ENCODE measurements around the gene SP110. TPM values are rescaled to one million over a fixed set of nuclear protein-coding genes. Genes with fewer than 3 reads are reported as not detected.
A peak's percentile ranks its signal among the peaks of the same experiment; 100 is the strongest.

Gene SP110
- total RNA-seq, 1 donor from 2014 or later = 25.2 TPM

- intact Hi-C loops (cut with DNase I) = no loop called here
- H3K27ac ChIP-seq = no peak overlapping the region
- H3K4me3 ChIP-seq = no peak overlapping the region
- DNase-seq (ENCODE audit: low spot score in 2 of 2) = no peak
- no peaks in the 10 kb centered on the region for H3K36me3 ChIP-seq
- no peaks in the 10 kb centered on the region for H3K27me3 ChIP-seq
- no peak for TF ChIP-seq CTCF (IDR thresholded peaks at IDR 0.05)
- H3K9me3 ChIP-seq = no peaks in the 10 kb centered on the region
- no peaks in the 10 kb centered on the region for H3K4me1 ChIP-seq
These were observed 10.9 kb upstream of the SP110 start for GRCh38 chr2:230230496-230231200.

DNA sequence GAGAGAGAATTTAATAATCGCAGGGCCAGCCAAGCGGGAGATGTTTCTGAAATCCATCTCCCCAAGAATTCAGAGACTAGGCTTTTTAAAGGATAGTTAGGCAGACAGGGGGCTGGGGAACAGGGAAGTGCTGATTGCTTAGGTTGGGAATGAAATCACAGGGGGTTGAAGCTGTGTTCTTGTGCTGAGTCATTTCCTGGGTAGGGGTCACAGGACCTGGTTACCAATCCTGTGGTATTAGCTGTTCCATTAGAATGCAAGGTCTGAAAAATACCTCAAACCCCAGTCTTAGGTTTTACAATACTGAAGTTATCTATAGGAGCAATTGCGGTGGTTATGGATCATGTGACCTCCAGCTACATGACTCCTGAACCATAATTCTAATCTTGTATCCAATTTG is 10.3 kb upstream of the SP110 start:
- no peaks in the 10 kb centered on the region for H3K36me3 ChIP-seq
- intact Hi-C loops (cut with DNase I) = no loop called here

GRCh38 chr2:230227216-230227615 is 7.4 kb upstream of the SP110 start:
- Histone ChIP-seq H3K4me1 (no peaks in the 10 kb centered on the region), H3K27ac (no peak overlapping the region), H3K4me3 (no peak overlapping the region), H3K36me3 (no peaks in the 10 kb centered on the region), H3K27me3 (no peaks in the 10 kb centered on the region), H3K9me3 (no peaks in the 10 kb centered on the region)
- no peak for DNase-seq (ENCODE audit: low spot score in 2 of 2)
- intact Hi-C loops (cut with DNase I) = no loop called here
- TF ChIP-seq CTCF (IDR thresholded peaks at IDR 0.05) = no peak

More for the DNA sequence above, 10.3 kb upstream of the SP110 start:
- Histone ChIP-seq H3K4me3 (no peak overlapping the region), H3K27ac (no peak overlapping the region), H3K9me3 (no peaks in the 10 kb centered on the region), H3K27me3 (no peaks in the 10 kb centered on the region), H3K4me1 (no peaks in the 10 kb centered on the region)
- no peak for TF ChIP-seq CTCF (IDR thresholded peaks at IDR 0.05)
- DNase-seq (ENCODE audit: low spot score in 2 of 2) = no peak

DNA sequence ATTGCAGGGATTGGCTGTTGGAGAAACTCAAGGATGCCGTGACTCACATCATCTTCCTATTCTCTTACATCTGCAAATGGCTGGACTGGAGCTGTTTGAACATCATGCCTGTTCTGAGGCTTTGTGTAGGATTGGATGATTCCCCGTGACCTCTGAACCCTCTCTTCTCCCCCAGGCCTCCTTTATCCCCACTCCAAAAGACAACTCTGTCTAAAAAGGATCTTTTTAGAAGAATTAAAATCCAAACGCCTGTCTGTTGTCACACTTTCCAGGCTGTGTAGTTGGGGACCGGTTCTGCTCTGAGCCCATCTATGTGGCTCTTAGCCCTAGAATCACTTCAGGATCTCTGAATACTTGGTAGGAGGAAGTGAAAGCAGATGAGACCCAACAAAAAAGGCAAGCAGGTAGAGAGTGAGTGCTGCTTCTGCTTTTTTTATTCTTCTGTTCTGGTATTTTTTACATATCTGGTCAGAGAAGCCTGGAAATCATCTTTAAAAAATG is 6.3 kb upstream of the SP110 start:
- Histone ChIP-seq H3K4me1 (no peaks in the 10 kb centered on the region), H3K36me3 (no peaks in the 10 kb centered on the region), H3K27me3 (no peaks in the 10 kb centered on the region), H3K9me3 (no peaks in the 10 kb centered on the region), H3K4me3 (peak overlapping the region in 1 of 2 donors; percentile 12), H3K27ac (no peak overlapping the region)
- no peak for TF ChIP-seq CTCF (IDR thresholded peaks at IDR 0.05)
- no peak for DNase-seq (ENCODE audit: low spot score in 2 of 2)
- intact Hi-C loops (cut with DNase I) = no loop called here

DNA sequence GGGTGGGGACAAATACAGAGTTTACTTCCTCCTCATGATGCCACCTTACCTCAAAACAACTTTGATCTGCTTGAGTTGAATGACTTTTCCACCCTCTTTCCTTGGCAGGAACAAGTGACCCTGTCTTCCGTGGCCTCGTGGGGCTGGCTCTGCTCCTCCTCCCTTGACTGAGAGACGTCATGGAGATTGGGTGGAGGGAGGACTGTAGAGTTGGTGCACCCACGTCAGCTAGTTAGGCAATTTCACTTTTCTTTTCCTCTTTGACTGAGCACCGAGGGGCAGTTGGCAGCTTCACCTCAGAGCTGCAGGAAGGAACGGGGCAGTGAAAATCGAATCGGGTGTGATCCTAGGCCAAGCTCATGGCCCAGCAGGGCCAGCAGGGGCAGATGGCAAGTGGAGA is 5.7 kb upstream of the SP110 start, which contains the start of gene SP140:
TSS of gene SP140 (plus strand) at position 251 of the 400 bp plus-strand sequence. CDS start at position 360, 109 bp downstream.
- Histone ChIP-seq H3K4me1 (peaks cover 0 to 5% of the 10 kb centered on the region in 2 donors), H3K4me3 (peak within 1 kb of the TSS in 1 of 2 donors; percentile 12), H3K27me3 (no peaks in the 10 kb centered on the region), H3K36me3 (no peaks in the 10 kb centered on the region), H3K9me3 (no peaks in the 10 kb centered on the region), H3K27ac (no peak within 1 kb of the TSS)
- no peak for TF ChIP-seq CTCF (IDR thresholded peaks at IDR 0.05)
- DNase-seq (ENCODE audit: low spot score in 2 of 2) = peak; percentile 26 to 73
- intact Hi-C loops (cut with DNase I) = no loop called here

All from ascending aorta (tissue), 2 donors.